Mucosa of gallbladder (tissue), 1 donor: Measurements from ENCODE around the gene FREM1. TPM values are rescaled to one million over a fixed set of nuclear protein-coding genes. Genes with fewer than 3 reads are reported as not detected.

ENCODE experiments used
- DNase-seq: peaks from one replicate; pipeline ENCODE4 v3.0.0-alpha.2; 2020; ENCODE audit warnings: low spot score
- total RNA-seq: library from RNA; stranded (reverse); gene quantifications from one replicate; pipeline ENCODE4 v1.2.1, GENCODE V29; 2021
- donor health status: DM: no; HTN: no; CAD: no.

FREM1 gene
- total RNA-seq, 1 donor from 2014 or later = 8.2 TPM

GRCh38 chr9:14912859-14913258 lies 2.6 kb upstream of the FREM1 start:
- DNase-seq = no peak

DNA sequence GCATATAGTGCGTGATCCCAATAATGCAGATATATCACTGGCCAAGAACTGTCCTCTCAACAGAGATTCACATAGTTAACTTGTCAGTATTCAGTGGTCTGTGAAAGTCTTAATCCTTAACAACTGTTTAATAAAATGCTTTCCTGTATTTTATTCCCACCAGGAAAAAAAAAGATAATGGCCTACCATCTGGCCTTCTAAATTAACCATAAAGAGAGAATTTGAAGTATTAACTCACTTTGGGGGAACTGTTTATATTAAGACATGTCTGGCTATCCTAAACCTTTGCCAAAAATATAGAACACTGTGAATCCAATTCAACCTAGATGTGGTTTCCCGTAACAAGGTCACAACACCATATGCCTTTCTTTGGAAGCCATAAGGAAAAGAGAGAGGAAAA lies 818 bp upstream of the FREM1 start:
- DNase-seq = no peak

GRCh38 chr9:14909601-14909960 lies 647 bp downstream of the FREM1 start:
- DNase-seq = no peak

DNA sequence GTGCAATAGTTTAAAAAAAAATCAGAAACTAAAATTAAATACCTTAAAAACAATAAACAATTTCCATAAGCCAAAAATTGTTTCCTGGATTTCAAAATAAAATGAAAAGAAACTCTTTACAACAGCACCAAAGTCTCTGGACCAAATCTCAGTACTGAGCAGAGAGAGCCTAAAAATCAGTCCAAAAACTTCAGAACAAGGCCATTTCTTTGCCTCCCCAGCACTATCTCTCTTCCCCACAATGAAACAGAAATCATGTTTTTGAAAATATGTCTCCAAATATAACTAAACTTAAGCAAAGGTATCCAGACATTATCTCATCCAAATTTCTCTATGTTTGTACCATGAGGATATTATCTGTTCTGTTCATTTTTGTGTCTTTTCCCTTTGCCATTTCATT lies 1.0 kb downstream of the FREM1 start:
- no peak for DNase-seq

- peak; percentile 56 for DNase-seq
These were observed 1.7 kb downstream of the FREM1 start for GRCh38 chr9:14908295-14909180.

DNA sequence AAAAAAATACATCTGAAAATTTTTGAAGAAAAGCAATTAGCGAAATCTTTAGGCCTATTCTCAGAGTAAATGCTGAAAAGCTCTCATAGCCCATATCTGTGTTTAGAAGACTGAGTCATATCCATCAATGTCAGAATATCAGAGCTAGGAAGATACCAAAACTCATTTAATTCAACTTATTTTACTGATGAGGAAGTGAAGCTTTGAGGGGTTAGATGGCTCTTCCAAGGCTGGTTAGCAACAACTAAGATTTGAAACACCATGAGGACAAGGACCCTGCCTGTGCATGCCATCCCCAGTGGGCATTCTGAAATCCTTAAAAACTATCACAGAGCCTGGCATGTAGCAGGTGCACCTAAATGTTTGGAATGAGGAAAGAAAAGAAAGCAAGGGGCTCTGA lies 2.5 kb downstream of the FREM1 start:
- no peak for DNase-seq

GRCh38 chr9:14907360-14907685 lies 2.9 kb downstream of the FREM1 start:
- no peak for DNase-seq

GRCh38 chr9:14906644-14907359 lies 3.4 kb downstream of the FREM1 start:
- DNase-seq = no peak

GRCh38 chr9:14906000-14906399 lies 4.2 kb downstream of the FREM1 start:
- no peak for DNase-seq

DNA sequence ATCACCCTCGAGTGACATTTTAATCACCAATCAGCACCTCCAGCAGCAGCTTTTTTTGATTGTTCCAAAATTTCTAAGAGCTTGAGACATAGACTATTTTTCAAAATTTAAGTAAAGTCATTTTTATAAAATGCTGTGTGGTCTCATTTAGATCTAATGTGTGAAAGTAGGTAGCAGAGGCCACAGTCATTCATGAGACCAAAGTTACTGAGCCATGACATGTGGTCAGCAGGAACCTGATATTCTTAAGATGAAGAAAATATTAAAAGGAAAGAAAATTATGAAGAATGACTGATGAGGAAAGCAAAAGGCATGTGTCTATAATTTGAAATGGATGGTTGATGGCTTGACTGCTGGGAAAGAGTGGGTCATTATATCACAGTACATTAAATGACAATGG lies 7.2 kb downstream of the FREM1 start:
- DNase-seq = no peak

DNA sequence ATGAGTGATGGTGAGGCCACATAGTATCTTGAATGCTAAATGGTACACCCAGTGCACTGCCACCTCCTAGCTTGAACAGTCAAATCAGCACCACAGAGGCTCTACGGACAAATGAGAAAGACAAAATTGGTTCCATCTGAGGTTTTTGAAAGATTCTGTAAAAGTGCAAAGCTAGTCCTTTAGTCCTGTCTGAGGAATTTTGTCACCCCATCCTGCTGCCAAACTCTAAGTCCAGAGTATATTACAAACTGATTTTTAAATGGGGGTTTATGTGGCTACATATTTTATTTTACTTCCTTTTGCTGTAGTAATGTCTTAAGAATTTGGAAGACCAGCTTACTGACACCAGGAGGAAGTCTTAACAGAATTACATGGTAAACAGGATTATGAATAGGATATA lies 7.7 kb downstream of the FREM1 start:
- no peak for DNase-seq

- DNase-seq = no peak
These were observed 10.4 kb downstream of the FREM1 start for GRCh38 chr9:14899815-14900193.

- no peak for DNase-seq
These were observed 11.0 kb downstream of the FREM1 start for GRCh38 chr9:14899042-14899814.

DNA sequence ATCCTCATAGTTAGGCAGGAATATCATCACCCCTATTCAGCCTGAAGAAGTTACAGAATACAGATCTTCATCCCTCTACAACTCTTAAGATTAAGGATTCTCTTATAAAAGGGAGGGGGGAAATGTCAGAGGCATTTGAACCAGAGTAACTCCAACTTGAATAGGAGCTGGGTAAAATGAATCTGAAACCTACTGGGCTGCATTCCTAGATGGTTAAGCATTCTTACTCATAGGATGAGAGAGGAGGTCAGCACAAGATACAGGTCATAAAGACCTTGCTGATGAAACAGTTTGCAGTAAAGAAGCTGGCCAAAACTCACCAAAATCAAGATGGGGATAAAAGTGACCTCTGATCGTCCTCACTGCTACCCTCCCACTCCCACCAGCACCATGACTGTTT lies 14.4 kb downstream of the FREM1 start:
- no peak for DNase-seq

GRCh38 chr9:14893280-14893679 lies 16.9 kb downstream of the FREM1 start:
- no peak for DNase-seq

DNA sequence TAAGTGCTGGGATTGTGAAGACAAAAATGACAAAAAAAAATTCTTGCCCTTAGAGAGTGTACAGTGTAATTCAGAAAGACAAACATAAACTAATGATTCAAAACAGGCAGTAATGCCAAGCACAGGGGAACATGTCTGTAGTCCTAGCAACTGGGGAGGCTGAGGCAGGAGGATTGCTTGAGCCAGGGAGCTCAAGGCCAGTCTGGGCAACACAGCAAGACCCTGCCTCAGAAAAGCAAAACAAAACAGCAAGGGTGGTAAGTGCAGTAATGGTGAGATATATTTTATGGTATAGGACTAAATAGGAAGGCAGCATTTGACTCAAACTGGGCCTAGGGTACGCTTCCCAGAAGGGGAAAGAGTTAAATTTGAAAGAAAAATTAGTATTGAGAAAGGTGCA lies 18.9 kb downstream of the FREM1 start:
- DNase-seq = no peak

- DNase-seq = no peak
These were observed 20.8 kb downstream of the FREM1 start for GRCh38 chr9:14889451-14889850.

GRCh38 chr9:14888875-14889274 lies 21.4 kb downstream of the FREM1 start:
- no peak for DNase-seq

DNA sequence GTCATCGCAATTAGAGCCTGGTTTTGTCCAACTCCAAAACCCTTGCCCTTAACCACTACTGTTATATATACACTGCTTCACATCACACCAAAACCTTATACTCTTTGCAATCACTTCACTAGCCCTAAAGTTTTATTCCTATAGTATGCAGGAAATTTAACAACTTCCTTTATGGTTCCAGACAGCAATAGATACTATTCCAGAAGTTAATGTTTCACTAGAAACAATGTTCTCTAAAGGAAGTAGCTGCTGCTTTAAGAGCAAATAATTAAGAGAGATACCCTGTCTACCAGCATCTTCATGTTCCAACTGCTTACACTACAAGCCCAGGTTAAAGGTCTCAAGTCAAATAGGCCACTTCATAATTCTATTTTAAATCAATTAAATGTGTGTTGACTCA lies 22.0 kb downstream of the FREM1 start:
- no peak for DNase-seq

DNA sequence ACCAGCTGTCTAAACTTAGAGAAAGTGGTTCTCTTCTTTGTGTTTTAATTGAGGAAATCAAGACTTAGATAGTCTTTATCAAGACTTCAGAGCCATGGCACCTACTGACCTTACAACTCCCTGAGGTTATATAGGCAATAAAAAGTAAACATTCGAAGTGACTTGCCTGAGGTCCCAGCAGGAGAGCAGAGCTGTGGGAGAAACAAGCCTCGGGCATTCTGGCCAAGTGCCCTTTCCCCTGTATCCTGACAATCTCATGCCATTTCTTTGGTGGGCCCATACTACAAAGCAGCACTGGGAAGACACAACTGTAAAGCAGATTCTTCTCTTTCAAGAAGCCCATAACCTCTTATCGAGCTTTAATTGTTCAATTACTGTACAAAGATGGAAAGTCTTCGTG lies 23.1 kb downstream of the FREM1 start:
- DNase-seq = no peak

DNA sequence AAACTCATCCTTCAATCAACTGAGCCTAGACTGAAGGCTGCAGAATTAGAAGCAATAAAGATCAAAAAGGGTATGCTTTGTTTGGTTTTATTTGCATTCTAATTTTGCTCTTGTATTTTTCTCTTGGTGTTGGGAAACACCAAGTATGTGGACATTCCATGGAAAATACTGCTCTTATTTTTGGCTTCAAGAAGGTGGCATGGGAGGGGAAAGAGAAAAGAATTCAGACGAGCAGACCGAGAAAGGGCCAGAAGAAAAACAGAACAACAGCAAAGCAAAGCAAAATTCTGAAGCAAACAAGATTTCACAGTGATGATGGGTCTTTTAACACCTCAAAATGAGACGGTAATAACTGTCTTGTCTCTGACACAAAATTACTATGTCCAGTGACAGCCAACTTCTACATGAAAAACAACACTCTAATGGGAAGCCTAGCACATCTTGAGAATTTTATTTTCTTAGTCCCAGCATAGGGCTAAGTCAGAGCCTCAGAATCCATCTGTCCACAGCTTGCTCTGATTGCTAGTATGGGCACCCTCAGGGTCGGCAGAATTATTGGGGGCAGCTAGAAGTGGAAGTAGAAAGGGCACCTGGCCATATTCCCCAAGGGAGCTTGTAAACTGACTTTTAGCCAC lies 26.8 kb downstream of the FREM1 start:
- no peak for DNase-seq

GRCh38 chr9:14882090-14882489 lies 28.1 kb downstream of the FREM1 start:
- no peak for DNase-seq
